Tibial artery (tissue), 4 donors: ENCODE measurements around the gene HPCAL1.
"Not testable (repeated sequence)": the region's sequence is repeated elsewhere in the genome, so short reads cannot be mapped to it uniquely, and the experiment has no call there.

ENCODE experiments used
- DNase-seq, 2 donors: peaks; one replicate each; pipeline ENCODE4 v3.0.0-alpha.2; 2019
- H3K27ac ChIP-seq, 2 donors: fragments of 200-600 bp; sonication (generic) in 1 of 2; 1 replicate in 1 of 2; 2 replicates in 1 of 2; pipeline ENCODE4 v1.5.1; 2018 to 2019; ENCODE audit warnings: mild to moderate bottlenecking in 1 of 2
- H3K27me3 ChIP-seq, 2 donors: fragments of 200-600 bp; sonication (generic) in 1 of 2; one replicate each; pipeline versions ENCODE4 v1.5.1 to v1.6.0; 2016 to 2019
- H3K36me3 ChIP-seq, 3 donors: fragments of 200-600 bp; sonication (generic) in 2 of 3; one replicate each; pipeline ENCODE4 v1.5.1; 2016 to 2019; ENCODE audit warnings: mild to moderate bottlenecking in 2 of 3
- H3K4me1 ChIP-seq, 4 donors: fragments of 200-600 bp; sonication (generic) in 2 of 4; 1 replicate in 3 of 4; 2 replicates in 1 of 4; pipeline ENCODE4 v1.5.1; 2016 to 2019
- H3K4me3 ChIP-seq, 2 donors: fragments of 200-600 bp; sonication (generic) in 1 of 2; 1 replicate in 1 of 2; 2 replicates in 1 of 2; pipeline ENCODE4 v1.5.1; 2018 to 2019; ENCODE audit warnings: mild to moderate bottlenecking in 2 of 2
- H3K9me3 ChIP-seq, 3 donors: fragments of 200-600 bp; sonication (generic) in 1 of 3; one replicate each; pipeline ENCODE4 v1.5.1; 2016 to 2019
- CTCF ChIP-seq, 2 experiments: fragments of 200-600 bp in 1 of 2; fragments of 450-650 bp in 1 of 2; IDR thresholded peaks; one replicate each; pipeline ENCODE4 v1.5.1; 2017 to 2019; ENCODE audit warnings: antibody characterized with exemption in 2 of 2, mild to moderate bottlenecking in 1 of 2, moderate library complexity in 1 of 2
- intact Hi-C: fragments of 100-400 bp; cut with DNase I; formaldehyde crosslinking; loops from one replicate; pipeline ENCODE4 v1.15.0; 2023; ENCODE audit warnings: low total_unique reads

Gene HPCAL1

GRCh38 chr2:10288606-10289005 lies 14.1 kb upstream of the HPCAL1 start:
- TF ChIP-seq CTCF (IDR thresholded peaks at IDR 0.05), result no peak
- Histone ChIP-seq H3K9me3 (no peaks in the 10 kb centered on the region), H3K27ac (no peak overlapping the region), H3K36me3 (no peaks in the 10 kb centered on the region), H3K4me3 (no peak overlapping the region), H3K4me1 (peaks cover 7 to 26% (median 19%) of the 10 kb centered on the region in 4 donors), H3K27me3 (no peaks in the 10 kb centered on the region)
- intact Hi-C loops, result loop anchor here (5.0 kb wide), 1 partner anchor 119 kb away; no protein-coding TSS in a partner anchor
- DNase-seq, result no peak

GRCh38 chr2:10289352-10289751 lies 13.4 kb upstream of the HPCAL1 start:
- DNase-seq, result no peak
- H3K4me3 ChIP-seq, result no peak overlapping the region
- peaks cover 7 to 25% (median 19%) of the 10 kb centered on the region in 4 donors for H3K4me1 ChIP-seq
- H3K27ac ChIP-seq, result no peak overlapping the region
- intact Hi-C loops, result loop anchor here (5.0 kb wide), 1 partner anchor 118 kb away; no protein-coding TSS in a partner anchor
- TF ChIP-seq CTCF (IDR thresholded peaks at IDR 0.05), result no peak
- H3K9me3 ChIP-seq, result no peaks in the 10 kb centered on the region
- no peaks in the 10 kb centered on the region for H3K36me3 ChIP-seq
- H3K27me3 ChIP-seq, result no peaks in the 10 kb centered on the region

- TF ChIP-seq CTCF (IDR thresholded peaks at IDR 0.05), result no peak
- Histone ChIP-seq H3K4me1 (peaks cover 7 to 22% (median 19%) of the 10 kb centered on the region in 4 donors), H3K4me3 (no peak overlapping the region), H3K27me3 (no peaks in the 10 kb centered on the region), H3K36me3 (no peaks in the 10 kb centered on the region), H3K9me3 (no peaks in the 10 kb centered on the region), H3K27ac (no peak overlapping the region)
- no peak for DNase-seq
- intact Hi-C loops, result loop anchor here (5.0 kb wide), 1 partner anchor 117 kb away; no protein-coding TSS in a partner anchor
These were observed 12.8 kb upstream of the HPCAL1 start for GRCh38 chr2:10289891-10290290.

GRCh38 chr2:10291376-10291775 lies 11.3 kb upstream of the HPCAL1 start:
- H3K9me3 ChIP-seq, H3K27ac ChIP-seq, H3K27me3 ChIP-seq, H3K36me3 ChIP-seq, H3K4me1 ChIP-seq, H3K4me3 ChIP-seq, DNase-seq, intact Hi-C loops: not testable (repeated sequence)

- no peaks in the 10 kb centered on the region for H3K36me3 ChIP-seq
- no peak for DNase-seq
- no peak for TF ChIP-seq CTCF (IDR thresholded peaks at IDR 0.05)
- intact Hi-C loops, result no loop called here
- no peak overlapping the region for H3K4me3 ChIP-seq
- no peaks in the 10 kb centered on the region for H3K27me3 ChIP-seq
- no peak overlapping the region for H3K27ac ChIP-seq
- H3K9me3 ChIP-seq, result no peaks in the 10 kb centered on the region
- H3K4me1 ChIP-seq, result peaks cover 0 to under 1% (median under 1%) of the 10 kb centered on the region in 4 donors
These were observed 10.7 kb upstream of the HPCAL1 start for GRCh38 chr2:10292033-10292432.

GRCh38 chr2:10293603-10294002 lies 9.1 kb upstream of the HPCAL1 start:
- no peaks in the 10 kb centered on the region for H3K9me3 ChIP-seq
- no peaks in the 10 kb centered on the region for H3K27me3 ChIP-seq
- H3K4me3 ChIP-seq, result no peak overlapping the region
- no peak overlapping the region for H3K27ac ChIP-seq
- intact Hi-C loops, result no loop called here
- no peak for TF ChIP-seq CTCF (IDR thresholded peaks at IDR 0.05)
- no peaks in the 10 kb centered on the region for H3K4me1 ChIP-seq
- no peaks in the 10 kb centered on the region for H3K36me3 ChIP-seq
- no peak for DNase-seq
